ENCODE data around the gene AEBP2.
"Not testable (repeated sequence)": the region's sequence is repeated elsewhere in the genome, so short reads cannot be mapped to it uniquely, and the experiment has no call there.

AEBP2 gene

DNA sequence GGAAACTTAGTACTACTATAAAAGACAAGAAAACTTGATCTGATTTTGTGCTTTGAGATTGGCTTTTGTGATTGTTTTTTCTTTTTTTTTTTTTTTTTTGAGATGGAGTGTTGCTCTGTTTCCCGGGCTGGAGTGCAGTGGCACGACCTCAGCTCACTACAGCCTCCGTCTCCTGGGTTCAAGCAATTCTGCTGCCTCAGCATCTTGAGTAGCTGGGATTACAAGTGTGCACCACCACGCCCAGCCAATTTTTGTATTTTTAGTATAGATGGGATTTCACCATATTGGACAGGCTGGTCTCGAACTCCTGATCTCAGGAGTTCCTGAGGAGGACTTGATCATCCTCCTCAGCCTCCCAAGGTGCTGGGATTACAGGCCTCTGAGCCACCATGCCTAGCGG, 26.4 kb downstream of the AEBP2 start:
- no peak overlapping the region for H3K4me3 ChIP-seq (ENCODE audit: control insufficient read depth, low read depth, low read length)
- no peak for DNase-seq (ENCODE audit: low read depth)

DNA sequence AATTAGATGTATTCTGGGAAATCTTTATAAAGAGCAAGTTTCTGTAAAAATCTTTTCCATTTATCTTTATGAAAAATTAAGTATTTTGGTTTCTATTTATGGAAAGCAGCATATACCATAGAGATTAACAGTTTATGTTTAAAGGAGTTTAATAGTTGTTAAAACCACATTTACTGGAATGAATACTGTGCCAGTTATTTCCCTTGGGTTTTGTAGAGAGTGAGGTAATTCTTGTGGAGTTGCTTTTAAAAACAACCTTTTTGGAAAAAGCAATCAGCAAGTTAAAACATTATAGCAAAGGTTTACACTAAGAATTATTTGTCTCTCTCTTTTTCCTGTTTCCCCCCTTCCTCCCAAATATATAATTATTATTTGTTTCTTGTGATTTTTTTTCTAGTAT, 34.9 kb downstream of the AEBP2 start:
- TF ChIP-seq, protein P1, sequence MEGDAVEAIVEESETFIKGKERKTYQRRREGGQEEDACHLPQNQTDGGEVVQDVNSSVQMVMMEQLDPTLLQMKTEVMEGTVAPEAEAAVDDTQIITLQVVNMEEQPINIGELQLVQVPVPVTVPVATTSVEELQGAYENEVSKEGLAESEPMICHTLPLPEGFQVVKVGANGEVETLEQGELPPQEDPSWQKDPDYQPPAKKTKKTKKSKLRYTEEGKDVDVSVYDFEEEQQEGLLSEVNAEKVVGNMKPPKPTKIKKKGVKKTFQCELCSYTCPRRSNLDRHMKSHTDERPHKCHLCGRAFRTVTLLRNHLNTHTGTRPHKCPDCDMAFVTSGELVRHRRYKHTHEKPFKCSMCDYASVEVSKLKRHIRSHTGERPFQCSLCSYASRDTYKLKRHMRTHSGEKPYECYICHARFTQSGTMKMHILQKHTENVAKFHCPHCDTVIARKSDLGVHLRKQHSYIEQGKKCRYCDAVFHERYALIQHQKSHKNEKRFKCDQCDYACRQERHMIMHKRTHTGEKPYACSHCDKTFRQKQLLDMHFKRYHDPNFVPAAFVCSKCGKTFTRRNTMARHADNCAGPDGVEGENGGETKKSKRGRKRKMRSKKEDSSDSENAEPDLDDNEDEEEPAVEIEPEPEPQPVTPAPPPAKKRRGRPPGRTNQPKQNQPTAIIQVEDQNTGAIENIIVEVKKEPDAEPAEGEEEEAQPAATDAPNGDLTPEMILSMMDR (IDR thresholded peaks at IDR 0.05; ENCODE audit: control insufficient read depth, insufficient read depth, low read depth, low read length, missing control alignments) = no peak
- DNase-seq (ENCODE audit: low read depth) = no peak
- H3K4me3 ChIP-seq (ENCODE audit: control insufficient read depth, low read depth, low read length) = no peak overlapping the region

More for the DNA sequence above, 26.4 kb downstream of the AEBP2 start:
- TF ChIP-seq, protein P1 (IDR thresholded peaks at IDR 0.05; ENCODE audit: control insufficient read depth, insufficient read depth, low read depth, low read length, missing control alignments) = no peak

DNA sequence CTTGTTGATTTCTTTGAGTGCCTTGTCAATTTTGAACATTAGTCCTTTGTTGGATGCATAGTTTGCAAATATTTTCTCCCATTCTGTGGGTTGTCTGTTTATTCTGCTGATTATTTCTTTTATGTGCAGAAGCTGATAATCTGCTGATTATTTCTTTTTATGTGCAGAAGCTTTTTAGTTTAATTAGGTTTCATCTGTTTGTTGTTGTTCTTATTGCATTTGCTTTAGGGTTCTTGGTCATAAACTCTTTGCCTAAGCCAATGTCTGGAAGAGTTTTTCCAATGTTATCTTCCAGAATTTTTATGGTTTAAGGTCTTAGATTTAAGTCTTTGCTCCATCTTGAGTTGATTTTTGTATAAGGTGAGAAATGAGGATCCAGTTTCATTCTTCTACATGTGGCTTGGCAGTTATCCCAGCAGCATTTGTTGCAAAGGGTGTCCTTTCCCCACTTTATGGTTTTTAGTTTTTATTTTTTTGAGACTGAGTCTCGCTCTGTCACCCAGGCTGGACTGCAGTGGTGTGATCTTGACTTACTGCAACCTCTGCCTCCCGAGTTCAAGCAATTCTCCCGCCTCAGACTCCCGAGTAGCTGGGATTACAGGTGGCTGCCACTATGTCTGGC, 36.7 kb downstream of the AEBP2 start:
- H3K4me3 ChIP-seq (ENCODE audit: control insufficient read depth, low read depth, low read length); DNase-seq (ENCODE audit: low read depth): not testable (repeated sequence)

DNA sequence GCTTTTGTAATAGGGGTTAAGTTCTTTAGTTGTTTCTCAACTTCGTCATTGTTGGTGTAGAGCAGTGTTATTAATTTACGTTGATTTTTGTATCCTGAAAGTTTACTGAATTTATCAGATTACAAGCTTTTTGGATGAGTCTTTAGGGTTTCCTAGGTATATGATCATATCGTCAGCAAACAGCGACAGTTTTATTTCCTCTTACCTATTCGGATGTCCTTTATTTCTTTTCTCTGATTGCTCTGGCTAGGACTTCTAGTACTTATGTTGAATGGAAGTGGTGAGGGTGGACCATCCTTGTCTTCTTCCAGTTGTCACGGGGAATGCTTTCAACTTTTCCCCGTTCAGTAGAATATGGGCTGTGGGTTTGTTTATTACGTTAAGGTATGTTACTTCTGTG, 37.8 kb downstream of the AEBP2 start:
- no peak overlapping the region for H3K4me3 ChIP-seq (ENCODE audit: control insufficient read depth, low read depth, low read length)
- TF ChIP-seq, protein P1 (IDR thresholded peaks at IDR 0.05; ENCODE audit: control insufficient read depth, insufficient read depth, low read depth, low read length, missing control alignments) = no peak
- no peak for DNase-seq (ENCODE audit: low read depth)

DNA sequence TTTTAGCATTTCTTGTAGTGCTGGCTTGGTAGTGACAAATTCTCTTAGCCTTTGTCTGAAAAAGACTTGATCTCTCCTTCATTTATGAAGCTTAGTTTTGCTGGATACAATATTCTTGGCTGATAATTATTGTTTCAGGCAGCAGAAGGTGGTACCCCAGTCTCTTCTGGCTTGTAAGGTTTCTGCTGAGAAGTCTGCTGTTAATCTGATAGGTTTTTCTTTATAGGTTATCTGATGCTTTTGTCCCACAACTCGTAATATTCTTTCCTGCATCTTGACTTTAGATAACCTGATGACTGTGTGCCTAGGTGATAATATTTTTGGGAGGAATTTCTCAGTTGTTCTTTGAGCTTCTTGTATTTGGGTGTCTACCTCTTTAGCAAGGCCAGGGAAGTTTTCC, 41.2 kb downstream of the AEBP2 start:
- DNase-seq (ENCODE audit: low read depth) = no peak
- TF ChIP-seq, protein P1 (IDR thresholded peaks at IDR 0.05; ENCODE audit: control insufficient read depth, insufficient read depth, low read depth, low read length, missing control alignments) = no peak
- H3K4me3 ChIP-seq (ENCODE audit: control insufficient read depth, low read depth, low read length) = no peak overlapping the region

DNA sequence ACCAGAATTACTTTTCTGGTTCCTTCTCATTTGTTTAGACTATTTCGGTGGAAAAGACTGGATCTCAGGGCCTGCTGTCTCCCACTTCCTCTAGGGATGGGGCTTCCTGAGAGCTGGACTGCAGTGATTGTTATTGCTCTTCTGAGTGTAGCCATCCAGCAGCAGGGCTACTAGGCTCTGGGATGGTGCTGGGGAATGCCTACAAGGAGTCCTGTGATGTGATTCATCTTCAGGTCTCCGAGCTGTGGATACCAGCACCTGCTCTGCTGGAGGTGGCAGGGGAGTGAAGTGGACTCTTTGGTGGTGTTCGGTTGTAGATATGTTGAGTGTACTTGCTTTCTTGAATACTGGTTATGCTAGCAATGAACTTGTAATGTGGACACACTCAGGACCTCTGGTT, 42.7 kb downstream of the AEBP2 start:
- TF ChIP-seq, protein P1 (IDR thresholded peaks at IDR 0.05; ENCODE audit: control insufficient read depth, insufficient read depth, low read depth, low read length, missing control alignments) = no peak

DNA sequence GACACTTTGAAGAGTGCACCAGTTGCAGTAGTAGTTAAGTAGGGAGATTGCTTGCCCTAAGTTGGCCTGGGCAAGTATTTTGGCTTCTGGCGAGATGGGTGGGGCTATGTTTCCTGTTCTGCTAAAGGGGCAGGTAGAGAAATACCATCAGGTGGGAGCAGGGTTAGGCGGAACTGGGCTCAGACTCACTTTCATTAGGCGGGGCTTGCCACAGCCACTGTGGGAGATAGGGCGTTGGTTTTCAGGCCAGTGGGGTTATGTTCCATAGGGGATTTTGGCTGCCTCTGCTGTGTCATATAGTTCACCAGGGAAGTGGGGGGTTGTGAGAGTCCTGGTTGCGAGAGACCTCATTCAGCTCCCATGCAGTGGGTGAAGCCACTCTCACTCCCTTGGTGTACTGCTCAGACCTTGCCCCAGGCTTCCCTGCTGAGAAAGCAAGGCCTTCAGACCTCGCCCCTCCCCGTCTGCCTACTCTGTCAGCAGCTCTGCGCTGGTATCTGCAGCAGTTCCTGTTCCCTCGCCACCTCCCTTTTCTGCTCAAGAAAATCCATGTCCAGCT, 43.3 kb downstream of the AEBP2 start:
- TF ChIP-seq, protein P1 (IDR thresholded peaks at IDR 0.05; ENCODE audit: control insufficient read depth, insufficient read depth, low read depth, low read length, missing control alignments) = no peak
- no peak for DNase-seq (ENCODE audit: low read depth)
- H3K4me3 ChIP-seq (ENCODE audit: control insufficient read depth, low read depth, low read length) = no peak overlapping the region

More for the DNA sequence above, 42.7 kb downstream of the AEBP2 start:
- no peak overlapping the region for H3K4me3 ChIP-seq (ENCODE audit: control insufficient read depth, low read depth, low read length)
- no peak for DNase-seq (ENCODE audit: low read depth)

Data from AG09309 (cell line).